COLO668 (cell line): ENCODE measurements around the gene POU6F2.

Experiments used
- DNase-seq: peaks from one replicate; lab custom pipeline; 2025; ENCODE audit not compliant: unreplicated experiment; lab: John Stamatoyannopoulos, UW

POU6F2 gene

DNA sequence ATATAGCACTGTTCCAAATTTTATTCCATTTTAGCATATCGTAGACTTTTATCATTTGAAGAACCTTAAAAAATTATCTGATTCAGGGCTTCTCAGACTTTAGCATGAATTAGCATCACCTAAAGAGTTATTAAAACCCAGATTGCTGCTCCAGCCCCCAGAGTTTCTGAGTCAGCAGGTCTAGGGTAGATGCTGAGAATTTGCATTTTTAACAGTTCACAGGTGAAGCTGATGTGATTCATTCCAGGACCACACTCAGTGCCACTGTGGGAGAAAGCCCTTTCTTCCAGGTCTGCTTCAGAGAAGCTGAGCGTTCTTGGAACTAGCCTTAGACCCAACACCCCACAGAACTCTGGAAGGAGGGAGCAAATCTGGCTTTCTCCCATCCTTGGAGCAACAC, 414.4 kb downstream of the POU6F2 start:
- DNase-seq = no peak

DNA sequence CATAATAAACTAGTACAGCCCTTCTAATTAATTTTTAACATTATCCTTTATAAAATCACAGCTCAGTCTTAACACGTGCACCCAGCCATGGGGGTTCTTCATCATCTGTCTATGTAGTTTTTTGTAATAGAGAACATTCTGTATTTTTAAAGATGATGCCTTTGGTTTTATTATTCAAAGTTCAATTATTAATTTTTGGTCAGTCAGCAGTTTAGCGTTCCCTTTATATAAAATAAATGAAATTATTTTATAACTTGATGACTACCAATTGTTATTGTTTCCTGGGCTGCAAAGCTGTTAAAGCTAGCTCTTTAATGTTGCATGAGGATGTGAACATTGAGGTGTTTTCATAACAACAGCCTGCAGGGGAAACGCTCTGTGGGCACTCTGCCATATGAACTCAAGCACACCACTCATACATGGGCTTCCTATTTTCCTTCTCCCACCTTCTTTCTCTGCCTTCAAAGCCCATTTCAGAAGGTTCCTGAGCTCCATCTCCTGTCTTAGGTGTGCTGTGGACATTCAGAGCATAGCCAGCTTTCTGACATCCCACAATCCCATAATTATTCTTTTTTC, 416.5 kb downstream of the POU6F2 start:
- DNase-seq = no peak

DNA sequence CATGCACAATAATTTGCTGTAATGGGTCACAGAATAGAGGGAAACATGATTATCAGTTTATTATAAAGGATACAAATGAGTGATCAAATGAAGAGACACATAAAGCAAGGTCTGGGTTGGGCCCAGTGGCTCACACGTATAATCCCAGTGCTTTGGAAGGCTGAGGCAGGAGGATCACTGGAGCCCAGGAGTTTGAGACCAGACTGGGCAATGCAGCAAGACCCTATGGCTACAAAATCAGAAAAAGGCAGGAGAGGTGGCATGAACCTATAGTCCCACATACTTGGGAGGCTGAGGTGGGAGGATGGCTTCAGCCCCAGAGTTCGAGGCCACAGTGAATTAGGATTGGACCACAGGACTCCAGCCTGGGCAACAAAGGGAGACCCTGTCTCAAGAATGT, 421.7 kb downstream of the POU6F2 start:
- DNase-seq = no peak

DNA sequence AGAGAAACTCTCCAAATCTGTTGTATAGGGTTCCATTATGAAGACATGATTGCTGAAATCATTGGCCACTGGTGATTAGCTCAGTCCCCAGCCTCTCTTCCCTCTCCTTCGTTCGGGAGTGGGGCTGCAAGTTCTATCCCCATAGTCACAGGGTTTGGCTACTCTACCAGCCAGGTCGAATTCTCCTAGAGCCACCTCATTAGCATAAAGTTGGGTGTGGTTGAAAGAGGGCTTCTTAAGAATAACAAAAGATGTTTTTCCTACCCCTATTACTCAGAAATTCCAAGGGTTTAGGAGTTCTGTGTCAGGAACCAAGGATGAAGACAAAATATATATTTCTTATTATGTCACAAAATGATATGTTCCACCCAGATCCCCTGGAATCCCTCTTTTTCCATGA, 422.3 kb downstream of the POU6F2 start:
- no peak for DNase-seq

DNA sequence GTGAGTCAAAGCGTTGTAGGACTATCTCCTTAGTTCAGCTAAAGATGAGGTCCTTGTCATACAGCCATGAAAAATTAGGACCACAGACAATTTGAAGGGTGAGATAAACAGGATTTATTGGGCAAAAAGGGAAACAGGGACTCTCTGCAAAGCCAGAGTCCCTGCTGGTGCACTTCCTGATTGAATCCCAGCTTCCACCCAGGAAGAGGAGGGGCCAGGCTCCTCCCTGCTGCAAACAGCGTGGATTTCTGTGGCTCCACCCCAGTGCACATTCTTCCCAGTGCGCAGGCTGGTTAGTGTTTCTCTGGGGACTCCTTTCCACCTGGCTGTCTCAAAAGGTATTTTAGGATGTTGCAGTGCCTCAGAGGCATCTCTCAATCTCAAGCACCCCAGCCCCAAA, 423.1 kb downstream of the POU6F2 start:
- DNase-seq = no peak

DNA sequence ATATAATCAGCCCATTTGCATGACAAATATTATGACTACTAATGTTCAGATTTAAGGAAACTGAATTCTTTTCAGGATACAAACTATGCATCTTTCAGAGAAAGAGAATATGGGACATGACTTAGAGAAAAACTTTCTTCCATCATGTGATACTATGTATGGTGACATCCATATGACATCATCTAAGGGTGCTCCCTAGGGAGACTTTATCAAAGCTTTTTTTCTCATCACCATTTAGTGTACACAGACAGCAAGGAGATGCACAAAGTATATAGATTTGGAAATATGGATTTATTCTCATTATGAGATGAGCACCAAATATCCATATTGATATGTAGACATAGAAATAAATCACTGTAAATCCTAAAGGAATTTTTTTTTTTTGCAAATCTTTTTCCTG, 424.3 kb downstream of the POU6F2 start:
- no peak for DNase-seq

DNA sequence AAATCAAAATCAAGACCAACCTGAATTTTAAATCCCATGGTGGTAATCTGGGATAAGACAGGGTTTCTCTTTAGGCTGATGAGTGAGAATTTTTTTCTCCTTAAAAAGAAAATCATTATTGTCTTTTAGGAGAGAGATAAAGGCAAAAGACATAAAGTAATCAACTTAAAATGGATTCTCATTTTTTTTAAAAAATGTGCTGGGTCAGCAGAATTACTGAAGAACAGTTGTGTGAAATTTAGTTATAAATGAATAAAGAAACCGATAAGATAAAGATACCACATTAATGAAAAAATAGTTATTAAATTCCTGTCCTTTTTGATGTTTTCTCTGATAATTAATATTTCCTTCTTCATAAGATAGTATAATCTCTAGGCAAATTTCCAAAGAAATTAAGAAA, 427.2 kb downstream of the POU6F2 start:
- DNase-seq = no peak

DNA sequence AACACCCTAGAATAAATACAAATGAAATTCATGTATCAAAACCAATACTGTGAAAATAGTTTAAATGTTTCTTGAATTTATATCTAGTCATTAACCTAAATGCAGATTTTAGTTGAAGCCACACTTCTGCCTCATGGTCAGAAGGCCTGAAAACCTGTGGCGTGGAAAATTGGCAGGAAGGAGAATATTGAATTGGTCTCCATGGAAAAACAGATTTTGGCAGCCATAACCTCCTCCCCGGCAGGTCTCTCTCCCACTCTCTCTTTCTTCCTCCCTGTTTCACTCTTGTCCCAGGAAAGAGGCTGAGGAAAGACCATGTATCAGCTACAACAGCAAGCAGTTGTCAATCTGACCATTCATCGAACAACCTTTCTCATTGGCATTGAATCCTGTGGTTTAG, 427.9 kb downstream of the POU6F2 start:
- no peak for DNase-seq

DNA sequence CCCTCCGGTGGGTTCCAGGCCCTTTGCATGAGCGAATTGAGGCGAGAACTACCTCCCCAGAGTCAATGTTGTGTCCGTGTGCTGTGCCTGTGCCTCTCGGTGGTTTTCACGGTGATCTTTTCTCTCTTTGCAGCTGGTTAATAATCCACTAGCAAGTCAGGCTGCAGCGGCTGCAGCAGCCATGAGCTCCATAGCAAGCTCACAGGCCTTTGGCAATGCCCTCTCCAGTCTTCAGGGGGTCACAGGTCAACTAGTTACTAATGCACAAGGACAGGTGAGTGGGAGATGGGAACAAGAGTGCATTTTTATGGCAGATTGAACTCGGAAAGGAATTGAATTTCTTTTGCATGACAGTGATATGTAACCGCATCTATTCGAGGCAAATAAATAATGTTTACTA, 428.8 kb downstream of the POU6F2 start:
- DNase-seq = peak; percentile 78

DNA sequence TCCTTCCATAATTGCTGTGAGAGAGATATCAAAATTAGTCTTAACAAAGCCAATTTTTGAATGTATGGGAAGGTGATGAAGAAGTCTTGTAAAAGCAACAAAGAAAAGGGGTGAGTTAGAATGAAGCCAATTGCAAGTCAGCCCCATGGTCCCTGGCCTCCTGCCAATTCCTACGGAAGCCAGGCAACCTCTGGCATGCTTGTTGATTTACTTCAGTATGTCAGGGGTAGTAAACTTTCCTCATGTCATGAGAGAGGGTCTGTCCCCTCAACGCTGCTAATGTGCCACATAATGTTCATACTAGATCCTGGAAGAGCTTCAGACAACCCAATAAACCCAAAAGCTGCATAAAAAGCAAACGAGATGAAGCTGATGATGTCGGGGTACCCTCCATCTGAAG, 429.4 kb downstream of the POU6F2 start:
- peak; percentile 72 for DNase-seq

DNA sequence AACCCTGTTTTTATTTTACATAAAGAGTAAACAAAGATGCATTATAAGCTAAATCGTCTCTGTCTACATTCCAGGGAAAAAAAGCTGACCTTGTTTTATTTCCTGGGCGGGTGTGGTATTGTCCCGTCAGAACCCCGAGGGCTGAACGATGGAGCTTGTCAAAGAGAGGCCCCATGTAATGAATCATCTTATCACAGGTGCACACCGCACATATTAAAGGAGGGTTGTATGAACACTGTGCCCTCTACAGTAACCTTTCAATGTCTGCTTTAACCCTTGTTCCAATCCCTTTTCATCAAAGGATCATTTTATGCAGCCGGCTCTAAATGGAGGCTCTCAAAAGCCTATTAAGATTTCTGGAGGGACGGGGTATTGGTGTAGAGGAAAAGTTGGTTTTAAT, 430.0 kb downstream of the POU6F2 start:
- peak; percentile 37 for DNase-seq

DNA sequence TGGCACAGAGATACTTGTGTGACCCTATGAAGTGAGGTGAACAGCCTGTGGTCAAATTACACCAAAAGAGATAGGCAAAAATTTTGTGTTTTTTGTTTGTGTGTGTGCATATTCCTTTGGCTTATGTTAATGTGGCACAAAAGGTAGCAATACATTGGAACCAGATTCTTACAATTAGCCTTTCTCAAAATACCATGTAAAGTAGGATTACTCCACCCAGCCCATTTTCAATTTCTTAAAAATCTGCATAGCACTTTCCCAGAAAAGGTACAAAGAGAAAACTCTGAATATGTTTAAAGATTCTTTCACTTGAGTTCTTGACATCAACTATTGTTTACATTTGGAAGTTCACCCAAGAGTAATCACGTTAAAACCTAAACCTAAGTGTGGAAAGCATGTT, 431.2 kb downstream of the POU6F2 start:
- DNase-seq = no peak

DNA sequence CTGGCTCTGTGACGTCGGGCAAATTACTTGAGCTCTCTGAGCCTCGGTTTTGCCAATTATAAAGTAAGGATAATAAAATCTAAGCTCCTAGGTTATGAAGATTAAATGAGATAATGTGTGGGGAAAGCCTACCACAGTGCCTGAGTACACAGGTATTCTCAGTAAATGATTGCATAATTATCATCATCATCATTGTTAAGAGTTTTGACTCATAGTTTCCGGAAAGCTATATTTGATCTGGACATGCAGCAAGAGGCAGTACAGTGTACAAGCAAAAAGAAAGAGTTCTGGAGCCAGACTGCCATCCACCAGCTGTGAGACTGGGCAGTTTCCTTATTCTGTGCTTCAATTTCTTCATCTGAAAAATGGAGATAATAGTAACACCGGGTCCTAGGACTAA, 432.9 kb downstream of the POU6F2 start:
- DNase-seq = no peak

DNA sequence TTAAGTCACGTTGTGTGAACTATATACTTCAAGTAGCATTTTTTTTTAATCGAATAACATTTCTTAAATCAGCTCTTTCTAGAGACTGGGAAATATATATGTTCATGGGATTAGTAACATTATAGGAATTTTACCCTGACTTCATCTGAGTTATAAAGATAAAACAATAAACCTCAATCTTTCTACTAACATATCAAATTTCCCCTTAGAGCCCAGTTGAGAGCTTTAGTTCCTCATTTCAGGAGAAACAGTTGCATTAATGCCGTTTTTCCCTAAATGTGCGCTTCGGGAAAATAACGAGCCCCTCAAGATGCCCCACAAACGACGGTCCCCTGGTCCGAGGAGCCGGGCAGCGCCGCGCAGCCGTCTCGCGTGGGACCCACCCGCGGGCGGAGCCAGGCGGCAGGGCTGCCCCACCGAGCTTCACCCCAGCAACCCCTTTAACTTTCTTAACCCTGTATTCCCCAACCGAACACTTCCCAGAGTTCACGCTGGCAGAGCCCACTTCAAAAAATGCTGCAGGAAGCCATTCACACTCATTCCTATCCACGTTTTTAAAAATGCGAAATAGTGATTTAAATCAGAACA, 436.0 kb downstream of the POU6F2 start:
- DNase-seq = no peak

DNA sequence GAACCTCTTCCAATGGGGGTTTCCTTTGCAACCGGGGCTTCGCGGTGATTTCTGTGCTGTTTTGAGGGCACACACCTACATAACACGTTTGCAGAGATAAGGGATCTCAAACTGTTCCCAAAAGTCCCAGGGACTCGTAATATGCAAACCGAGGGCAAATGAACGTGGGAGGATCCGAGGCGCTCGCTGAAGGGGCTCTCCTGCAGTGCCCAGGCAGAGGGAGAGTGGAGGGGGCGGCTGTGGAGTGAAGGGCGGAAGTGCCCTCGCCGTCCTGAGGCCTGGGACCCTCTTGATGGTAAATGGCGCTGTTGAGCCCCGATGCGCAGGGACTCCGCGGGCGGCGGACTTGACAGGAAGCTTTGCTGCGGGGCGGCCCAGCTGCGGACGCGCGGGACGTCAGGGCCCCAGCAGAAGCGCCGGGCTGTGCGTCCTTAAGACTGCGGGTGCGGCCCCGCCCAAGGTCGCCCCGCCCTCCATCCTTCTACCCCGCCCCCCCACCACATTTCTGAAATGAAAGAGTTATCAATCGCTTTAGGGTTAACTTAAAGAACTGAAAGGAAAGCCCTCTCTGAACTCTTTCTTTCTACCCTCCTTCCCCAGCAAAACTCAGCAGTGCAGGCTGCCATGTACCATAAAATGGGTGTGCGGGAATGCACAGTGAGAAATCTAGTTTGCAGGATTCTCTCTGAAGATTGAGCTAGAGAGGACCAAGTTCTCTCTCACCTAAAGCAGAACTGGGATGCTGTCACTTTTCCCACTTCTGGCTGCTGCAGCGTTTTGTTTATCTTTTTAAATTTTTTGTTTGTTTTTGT, 436.7 kb downstream of the POU6F2 start:
- peak; percentile 65 for DNase-seq

DNA sequence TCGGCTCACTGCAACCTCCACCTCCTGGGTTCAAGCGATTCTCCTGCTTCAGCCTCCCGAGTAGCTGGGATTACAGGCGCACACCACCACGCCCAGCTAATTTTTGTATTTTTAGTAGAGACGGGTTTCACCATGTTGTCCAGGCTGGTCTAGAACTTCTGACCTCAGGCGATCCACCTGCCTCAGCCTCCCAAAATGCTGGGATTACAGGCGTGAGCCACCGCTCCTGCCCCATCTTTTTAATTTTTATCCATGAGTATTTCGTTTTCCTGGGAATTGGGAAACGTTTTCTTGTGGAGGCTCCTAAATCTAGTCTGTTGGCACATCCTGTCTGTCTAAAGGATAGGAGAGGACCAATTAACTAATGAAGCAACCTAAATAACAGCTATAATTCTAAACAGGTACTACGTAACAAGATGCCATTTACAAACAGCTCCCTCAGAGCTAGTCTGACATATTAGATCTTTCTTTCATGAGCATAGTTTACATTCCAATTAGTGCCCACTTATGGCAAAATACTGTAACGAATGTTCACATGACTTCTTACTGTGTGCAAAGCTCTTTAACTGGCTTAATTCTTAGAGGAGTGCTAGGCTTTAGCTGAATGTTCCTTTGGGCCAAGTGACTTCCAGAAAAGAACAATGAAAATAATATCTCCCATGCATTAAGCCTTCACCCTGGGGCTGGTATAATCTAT, 437.5 kb downstream of the POU6F2 start:
- no peak for DNase-seq

DNA sequence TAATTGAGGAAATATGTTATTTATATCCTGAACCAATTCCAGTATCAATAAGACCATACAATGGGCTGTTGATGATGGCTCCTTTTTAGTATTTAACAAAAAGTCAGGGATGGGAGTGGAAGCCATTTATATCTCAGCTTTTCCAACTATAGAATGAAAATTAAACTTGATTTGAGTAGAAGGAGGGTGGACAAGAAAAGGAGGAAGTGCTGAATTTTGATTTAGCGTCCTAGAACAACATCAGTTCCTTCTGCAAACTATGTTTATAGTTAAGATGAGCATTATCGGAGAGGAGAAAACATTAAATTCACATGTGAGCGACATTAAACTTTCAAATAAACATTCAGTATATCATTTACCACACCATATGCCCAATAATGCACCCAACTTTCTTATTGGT, 439.2 kb downstream of the POU6F2 start:
- DNase-seq = no peak

DNA sequence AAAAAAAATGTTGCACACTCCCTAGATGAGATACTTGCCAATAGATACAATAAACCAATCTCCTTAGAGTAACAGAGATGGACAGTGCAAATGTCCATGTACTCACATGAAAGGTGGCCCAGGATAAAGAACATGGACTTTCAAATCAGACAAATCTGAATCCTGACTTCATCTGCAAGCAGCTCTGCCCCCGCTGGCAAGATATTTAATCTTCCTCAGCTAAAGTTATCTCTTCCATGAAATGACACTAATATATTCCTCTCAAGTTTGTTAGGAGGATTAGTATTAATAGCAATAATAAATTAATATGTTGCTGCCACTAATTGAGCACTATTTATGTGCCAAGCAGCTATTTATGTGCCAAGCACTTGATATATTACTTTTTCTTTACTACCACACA, 439.9 kb downstream of the POU6F2 start:
- DNase-seq = no peak

DNA sequence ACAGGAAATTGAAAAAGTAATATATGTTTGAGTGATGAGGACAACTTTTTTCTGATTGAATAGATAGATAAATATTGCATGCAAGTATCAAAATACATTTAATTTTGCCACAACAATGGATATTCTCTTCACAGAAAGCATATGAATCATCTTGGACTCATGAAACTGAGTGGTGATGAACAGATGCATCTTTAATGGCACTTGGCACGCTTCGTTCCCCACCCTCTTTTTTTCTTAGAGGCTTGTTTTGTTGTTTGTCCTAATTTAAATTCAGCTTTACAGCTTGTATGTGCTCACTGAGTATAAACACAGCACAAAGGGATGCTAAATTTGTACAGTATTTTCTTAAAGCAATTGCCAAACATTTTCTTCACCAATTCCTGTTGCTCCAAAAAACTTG, 443.5 kb downstream of the POU6F2 start:
- no peak for DNase-seq

DNA sequence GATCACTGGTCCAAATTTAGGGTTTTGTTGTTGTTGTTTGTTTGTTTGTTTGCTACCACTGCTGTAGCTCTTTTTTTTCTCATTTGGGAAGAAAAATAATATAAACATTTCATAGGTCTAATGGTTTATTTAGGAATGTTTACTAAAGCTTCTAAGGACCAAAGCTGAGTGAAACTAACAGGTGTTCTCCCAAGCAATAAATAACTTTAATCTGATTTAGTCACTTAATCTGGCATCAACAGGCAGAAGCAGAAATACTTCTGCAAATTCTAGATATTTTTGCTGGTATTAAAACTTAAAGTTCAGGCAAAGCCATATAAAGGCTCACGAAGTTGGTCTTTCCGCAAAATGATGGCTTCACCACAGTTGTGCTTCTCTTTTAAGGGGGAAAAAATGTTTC, 444.0 kb downstream of the POU6F2 start:
- DNase-seq = no peak

DNA sequence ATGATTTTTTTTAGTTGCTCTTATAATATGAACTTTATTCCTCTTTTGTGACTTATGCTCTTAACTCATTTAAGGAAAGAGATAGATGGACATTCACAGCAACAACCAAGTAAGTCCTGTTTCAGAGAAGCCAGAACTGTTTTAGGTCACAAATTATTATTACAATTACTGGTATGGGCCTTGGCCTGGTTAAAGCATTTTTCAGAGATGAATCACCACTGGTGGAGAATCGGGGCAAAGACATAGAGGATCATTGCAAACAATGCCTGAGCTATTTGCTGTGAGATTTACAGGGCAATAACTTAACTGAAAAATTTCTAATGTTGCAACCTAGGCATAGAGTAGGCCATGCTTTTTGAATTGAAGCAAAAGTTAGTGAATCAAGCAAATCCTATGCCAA, 450.5 kb downstream of the POU6F2 start:
- no peak for DNase-seq

DNA sequence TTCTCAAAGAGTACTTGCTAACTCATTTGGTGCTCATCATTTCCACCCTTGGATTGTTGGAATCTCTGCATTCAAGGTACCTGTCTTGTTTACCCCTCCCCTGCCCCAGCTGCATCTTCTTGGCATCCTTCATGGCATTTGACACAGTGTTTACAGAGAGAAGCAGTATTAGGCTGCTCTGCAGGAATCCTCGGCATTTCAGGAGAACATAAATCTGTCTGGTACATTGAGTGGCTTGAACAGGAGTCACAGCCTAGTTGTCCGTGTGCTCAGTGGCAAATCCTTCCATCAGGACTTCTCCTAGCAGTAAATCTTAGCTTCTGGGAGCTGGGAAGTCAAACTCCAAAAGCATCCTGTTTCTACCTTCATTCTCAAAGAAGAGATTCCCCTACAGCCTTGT, 451.7 kb downstream of the POU6F2 start:
- DNase-seq = no peak
